HS-5 (cell line): ENCODE data around the gene REC8.
A peak's percentile ranks its signal among the peaks of the same experiment; 100 is the strongest.

Experiments used
- DNase-seq: peaks from one replicate; pipeline ENCODE4 v3.0.0-alpha.2; 2012; ENCODE audit warnings: low read depth

The REC8 gene

DNA sequence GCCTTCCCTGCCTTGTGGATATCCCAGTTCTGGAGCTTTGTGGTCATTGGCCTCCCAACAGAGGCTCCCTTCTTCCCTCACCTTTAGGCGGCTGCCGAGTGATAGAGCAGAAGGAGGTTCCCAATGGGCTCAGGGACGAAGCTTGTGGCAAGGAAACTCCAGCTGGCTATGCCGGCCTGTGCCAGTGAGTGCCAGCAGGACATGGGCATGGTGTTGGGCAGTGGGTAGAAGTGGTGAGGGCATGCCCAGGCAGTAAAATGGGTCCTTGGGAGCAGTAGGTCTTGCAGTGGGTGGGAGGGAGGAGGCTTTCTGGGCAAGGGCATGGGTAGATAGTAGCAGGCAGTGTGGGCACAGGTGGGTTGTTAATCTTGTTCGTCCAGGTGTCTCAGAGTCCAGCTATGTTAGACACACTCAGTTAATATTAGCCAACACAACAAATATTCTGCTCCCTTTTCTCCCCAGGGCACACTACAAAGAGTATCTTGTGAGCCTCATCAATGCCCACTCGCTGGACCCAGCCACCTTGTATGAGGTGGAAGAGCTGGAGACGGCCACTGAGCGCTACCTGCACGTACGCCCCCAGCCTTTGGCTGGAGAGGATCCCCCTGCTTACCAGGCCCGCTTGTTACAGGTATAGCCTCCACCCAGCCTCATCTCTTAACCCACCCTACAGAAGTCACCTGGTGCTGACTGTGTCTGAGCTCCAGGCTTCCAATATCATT, 11.9 kb upstream of the REC8 start:
- DNase-seq: no peak

- no peak for DNase-seq
Observed at GRCh38 chr14:24160499-24160849, 11.4 kb upstream of the REC8 start.

DNA sequence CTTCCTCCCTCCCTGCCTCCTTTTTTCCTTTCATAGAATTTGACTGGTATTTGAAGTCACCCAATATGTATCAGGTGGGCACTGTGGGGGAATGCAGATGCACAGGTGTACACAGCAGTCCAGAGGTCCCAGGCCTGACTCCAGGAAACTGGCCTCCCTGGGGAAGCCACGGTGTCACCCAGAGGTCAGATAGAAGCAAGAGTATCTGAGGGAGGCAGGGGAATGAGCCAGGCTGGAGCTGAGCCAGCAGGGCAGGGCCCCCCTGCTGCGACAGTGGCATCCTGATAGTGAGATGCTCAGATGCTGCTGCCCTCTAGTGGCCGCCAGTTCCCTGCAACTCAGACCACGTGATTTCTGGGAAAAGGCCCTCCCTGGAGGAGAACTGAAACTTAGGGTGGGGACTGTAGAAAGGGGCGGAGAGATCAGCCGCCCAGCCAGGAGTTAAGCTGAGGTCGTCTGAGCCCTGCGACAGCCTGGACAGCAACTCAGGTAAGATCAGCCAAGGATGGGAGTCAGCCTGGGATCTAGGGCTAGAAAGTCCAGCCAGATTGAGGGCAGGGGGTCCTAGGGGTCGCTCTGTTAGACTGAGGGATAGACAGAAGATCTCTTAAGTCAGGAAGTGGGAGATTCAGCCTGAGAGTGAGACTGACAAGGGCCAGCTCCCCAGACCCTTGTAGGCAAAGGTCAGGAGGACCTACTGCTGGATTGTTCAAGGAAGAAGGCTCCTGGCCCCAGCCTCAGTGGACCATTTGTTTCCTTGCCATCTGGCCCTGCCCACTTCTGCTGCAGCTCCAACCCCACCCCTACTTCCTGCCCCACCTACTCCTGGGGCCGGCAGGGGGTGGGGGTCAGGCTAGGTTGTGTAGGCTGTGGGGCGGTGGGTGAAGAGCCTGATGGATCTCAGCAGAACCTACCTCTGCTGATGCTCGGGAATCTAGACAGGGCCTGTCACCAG, 10.8 kb upstream of the REC8 start, which contains the start of gene IRF9:
Gene IRF9 (plus strand): TSS at position 416 of the 955 bp plus-strand sequence. CDS start 880 bp downstream, outside the sequence.
- DNase-seq: peak; percentile 84

DNA sequence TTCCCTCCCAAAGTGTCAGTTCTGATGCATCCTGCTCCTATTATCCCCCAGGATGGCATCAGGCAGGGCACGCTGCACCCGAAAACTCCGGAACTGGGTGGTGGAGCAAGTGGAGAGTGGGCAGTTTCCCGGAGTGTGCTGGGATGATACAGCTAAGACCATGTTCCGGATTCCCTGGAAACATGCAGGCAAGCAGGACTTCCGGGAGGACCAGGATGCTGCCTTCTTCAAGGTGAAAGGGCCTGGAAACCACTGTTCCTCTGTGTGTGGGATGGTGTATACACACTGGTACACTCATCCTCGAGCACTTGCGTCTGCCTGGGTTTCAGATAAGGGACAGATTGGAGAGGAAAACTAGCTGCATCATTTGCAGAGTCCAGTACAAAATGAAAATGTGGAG, 9.8 kb upstream of the REC8 start:
- DNase-seq: no peak

- DNase-seq: no peak
Observed at GRCh38 chr14:24164518-24164991, 7.3 kb upstream of the REC8 start.

GRCh38 chr14:24165785-24166184, 6.1 kb upstream of the REC8 start:
- no peak for DNase-seq

DNA sequence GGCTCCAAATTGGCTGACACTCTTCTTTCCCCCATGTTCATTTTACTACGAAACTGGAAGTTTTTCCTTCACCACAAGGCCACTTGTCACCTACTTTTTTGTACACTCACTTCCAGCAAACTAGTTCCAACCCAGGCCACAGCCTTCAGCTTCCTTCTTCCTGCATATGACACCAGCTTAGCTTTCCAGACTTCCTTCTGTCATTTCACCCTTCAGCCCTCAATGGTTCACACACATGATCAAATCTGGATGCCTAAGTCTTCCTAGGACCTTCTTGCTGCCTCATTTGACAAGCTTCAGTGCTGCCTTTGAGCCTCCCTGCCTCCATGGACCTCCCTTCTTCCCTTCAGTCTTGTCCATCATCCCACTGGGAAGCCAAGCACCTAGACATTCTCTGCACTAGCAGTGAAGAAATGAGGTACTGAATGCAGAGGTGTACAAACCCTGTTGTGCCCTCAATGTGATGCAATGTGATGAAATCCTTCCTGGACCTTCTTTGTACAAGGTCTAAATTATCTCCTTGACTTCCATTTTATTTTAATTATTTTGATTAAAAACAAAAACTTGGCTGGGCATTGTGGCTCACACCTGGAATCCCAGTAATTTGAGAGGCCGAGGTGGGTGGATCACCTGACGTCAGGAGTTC, 4.3 kb upstream of the REC8 start:
- no peak for DNase-seq

- no peak for DNase-seq
Observed at GRCh38 chr14:24172261-24172860, 481 bp downstream of the REC8 start.

DNA sequence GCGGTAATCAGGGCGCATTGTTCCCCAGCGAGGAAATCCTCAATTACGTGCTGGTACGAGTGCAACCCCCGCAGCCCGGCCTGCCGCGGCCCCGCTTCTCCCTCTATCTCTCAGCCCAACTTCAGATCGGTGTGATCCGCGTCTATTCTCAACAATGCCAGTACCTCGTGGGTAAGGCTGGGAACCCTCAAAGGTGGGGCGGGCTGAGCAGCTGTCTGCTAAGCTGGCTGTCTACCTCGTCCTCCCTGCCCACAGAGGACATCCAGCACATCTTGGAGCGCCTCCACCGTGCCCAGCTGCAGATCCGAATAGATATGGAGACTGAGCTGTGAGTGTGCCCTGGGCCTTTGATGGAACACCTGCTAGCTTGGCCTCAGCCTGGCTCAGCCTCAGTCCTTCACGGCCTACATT, 996 bp downstream of the REC8 start:
- DNase-seq: no peak

GRCh38 chr14:24176599-24176998, 4.7 kb downstream of the REC8 start:
- DNase-seq: no peak

DNA sequence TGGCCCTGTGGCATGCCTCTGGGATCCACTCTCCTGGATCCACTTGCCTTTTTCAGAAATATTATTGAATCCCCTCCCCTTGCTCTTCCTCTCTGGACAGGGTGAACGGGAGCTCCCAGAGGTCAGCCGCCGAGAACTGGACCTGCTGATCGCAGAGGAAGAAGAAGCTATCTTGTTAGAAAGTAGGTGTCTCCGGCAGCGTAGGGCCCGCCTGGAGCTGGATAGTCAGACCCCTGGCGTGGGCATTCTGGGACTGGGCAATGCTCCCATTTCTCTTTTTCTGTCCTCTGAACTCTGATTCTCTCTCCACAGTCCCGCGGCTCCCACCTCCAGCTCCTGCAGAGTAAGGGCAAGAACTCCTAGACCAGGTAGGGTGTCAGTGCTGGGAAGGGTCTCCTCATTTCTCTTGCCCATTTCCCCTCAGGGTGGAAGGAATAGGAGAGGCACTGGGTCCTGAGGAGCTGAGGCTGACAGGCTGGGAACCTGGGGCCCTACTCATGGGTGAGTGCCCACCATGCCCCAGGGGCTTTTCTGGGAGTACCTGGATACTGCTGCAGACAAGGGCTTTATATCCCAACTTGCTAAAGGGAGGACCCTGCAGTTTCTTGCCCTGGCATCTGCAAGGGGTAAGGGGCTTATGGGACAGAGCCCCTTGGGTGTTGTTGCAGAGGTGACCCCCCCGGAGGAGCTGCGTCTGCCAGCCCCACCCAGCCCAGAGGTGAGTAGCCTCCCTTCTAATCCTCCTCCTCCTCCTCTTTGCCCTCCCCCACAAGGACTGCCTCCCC, 5.4 kb downstream of the REC8 start:
- DNase-seq: no peak

DNA sequence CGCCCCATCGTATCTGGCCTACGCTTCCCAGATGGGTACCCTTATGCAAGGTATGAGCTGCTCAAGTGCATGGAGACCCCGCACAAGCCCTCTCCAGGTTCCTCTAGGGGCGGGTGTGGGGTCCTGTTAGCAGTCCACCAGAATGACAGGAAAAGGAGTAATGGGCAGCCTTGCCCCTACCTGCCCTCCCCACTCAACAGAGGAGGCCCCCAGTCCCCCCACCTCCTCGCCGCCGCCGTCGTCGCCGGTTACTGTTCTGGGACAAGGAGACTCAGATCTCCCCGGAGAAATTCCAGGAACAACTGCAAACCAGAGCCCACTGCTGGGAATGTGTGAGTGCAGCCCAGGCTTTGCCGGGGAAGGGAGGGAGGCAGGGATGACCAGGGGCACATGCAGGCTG, 6.0 kb downstream of the REC8 start:
- no peak for DNase-seq

GRCh38 chr14:24178399-24179178, 6.7 kb downstream of the REC8 start:
- DNase-seq: no peak

DNA sequence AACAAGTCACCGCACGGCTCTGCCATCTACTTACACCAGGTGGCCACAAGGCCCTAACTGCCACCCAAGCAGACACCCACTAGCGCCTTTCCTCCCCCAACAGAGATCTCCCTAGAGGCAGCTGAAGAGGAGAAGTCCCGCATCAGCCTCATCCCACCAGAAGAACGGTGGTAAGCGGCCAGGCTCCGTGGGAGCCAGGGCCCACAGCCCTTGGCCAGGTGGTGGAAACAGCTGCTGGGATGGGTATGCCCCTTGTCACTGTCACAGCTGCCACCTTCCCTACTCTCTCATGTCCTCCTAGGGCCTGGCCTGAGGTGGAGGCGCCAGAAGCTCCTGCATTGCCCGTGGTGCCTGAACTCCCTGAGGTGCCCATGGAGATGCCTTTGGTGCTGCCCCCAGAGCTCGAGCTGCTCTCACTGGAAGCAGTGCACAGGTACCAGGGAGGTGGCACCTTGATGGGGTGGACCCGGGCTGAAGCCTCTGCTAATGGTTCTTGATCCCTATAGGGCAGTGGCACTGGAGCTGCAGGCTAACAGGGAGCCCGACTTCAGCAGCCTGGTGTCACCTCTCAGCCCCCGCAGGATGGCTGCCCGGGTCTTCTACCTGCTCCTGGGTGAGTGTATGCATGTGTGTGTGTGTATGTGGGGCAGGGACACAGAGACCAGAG, 7.5 kb downstream of the REC8 start:
- DNase-seq: no peak

- no peak for DNase-seq
Observed at GRCh38 chr14:24179961-24180796, 8.3 kb downstream of the REC8 start.

DNA sequence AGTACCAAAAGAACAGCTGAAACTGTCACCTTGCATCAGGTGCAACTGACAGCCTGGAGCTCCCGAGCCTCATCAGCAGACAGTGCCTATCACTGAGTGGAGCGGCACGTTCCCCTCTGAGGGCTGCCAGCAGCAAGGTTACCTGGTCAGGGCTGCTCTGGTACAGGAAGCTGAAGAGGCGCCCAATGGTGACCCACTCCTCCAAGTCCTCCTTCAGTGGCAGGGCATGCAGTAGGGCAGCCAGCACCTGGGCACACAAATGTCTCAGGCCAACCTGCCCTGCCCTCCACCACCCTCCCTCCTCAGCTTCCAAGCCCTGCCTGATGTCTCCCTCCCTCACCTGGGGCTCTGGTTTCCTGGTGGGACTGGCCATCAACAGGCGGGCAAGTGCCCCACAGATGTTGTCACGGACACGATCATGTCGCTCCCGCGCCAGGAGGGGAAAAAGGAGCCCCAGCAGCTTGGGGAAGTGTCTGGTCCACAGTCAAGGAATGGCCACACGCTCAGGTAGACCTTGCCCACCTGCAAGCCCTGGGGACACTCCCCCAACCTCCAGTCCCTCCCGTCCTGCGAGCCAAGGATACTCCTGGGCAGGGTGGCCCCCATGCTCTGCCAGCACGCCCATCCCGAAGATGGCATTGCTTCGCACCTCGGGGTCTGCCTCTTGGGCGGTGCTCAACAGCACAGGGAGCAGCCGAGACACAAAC, 9.6 kb downstream of the REC8 start:
- DNase-seq: no peak

- no peak for DNase-seq
Observed at GRCh38 chr14:24182110-24182882, 10.4 kb downstream of the REC8 start.
